ENCODE measurements around the gene TRIM7.
A peak's percentile ranks its signal among the peaks of the same experiment; 100 is the strongest.

TRIM7 gene

GRCh38 chr5:181171782-181172181 is 33.2 kb downstream of the TRIM7 start:
- no peak for DNase-seq (ENCODE audit: low read depth)

DNA sequence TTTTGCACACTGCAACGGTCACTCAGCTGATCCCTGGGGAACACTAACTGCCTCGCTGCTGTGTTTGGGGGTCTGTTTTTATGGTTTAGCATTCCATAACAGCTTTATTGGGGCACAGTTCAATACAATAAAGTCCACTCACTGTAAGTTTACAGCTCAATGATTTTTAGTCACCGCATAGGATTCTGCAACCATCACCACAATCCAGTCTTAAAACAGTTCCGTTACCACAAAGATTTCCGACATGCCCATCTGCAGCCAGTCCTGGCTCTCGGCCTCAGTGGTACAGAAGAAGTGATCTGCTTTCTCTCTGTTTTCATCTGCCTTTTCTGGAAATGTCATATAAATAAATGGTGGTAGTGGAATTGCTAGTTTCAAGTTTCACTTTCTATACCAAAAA is 34.0 kb downstream of the TRIM7 start:
- no peak for DNase-seq (ENCODE audit: low read depth)

DNA sequence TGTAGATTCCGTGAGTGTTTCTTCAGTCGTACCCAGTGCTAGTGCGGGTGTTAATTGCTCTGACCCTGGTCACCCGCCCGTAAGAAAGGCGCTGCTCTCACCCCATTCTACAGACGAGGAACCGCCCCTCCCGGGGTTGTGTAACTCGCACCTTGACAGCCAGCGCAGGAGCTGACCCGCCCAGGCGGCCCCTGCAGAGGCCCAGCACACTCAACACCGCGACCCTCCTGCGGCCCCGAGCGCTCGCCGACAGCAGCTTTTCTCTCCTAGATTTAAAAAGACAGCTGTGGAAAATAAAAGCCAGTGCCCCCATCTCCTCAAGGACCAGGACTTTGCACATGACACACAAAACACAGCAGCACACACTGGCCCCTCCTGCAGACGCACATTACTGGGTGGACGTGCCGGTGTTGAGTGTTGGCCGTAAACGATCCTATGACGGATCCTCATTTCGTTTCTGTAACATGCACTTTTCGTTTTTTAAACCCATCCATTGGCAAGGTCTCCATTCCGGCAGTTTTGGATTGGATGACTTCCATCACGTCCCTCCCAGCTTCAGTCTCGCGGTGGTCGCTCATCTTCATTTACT is 34.7 kb downstream of the TRIM7 start:
- no peak for DNase-seq (ENCODE audit: low read depth)

- peak; percentile 28 for DNase-seq (ENCODE audit: low read depth)
Measured at GRCh38 chr5:181169459-181170236, 35.3 kb downstream of the TRIM7 start.

- DNase-seq (ENCODE audit: low read depth): no peak
Measured at GRCh38 chr5:181168595-181169118, 36.3 kb downstream of the TRIM7 start.

GRCh38 chr5:181167814-181168488 is 37.0 kb downstream of the TRIM7 start:
- DNase-seq (ENCODE audit: low read depth): no peak

DNA sequence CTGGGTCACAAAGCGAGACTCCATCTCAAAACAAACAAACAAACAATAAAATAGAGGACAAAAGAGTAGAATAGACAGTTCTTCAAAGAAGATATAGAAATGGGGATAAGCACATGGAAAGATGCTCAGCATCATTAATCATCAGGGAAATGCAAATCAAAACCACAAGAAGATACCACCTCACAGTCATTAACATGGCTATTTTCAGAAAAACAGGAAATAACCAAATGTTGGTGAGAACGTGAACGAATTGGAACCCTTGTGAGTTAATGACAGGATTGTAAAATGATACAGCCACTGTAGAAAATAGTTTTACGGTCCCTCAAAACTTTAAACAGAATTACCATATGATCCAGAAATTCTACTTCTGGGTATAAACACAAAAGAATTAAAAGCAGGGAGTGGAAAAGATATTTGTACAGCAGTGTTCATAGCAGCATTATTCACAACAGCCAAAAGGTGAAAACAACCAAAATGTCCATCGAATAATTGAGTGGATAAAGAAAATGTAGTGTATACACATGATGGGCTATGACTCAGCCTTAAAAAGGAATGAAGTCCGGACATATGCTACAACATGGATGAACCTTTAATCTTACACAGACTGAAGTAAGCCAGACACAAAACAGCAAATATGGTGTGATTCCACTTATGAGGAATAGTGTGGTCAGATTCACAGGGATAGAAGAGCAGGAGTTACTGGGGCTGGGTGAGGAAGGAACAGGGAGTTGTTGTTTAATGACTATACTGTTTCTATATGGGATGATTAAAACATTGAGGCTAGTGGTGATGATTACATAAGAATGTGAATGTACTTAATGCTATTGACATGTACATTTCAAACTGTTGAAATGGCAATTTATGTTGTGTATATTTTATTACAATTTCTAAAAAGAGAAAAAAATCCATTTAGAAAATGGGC is 37.9 kb downstream of the TRIM7 start:
- DNase-seq (ENCODE audit: low read depth): no peak

GRCh38 chr5:181164076-181164952 is 40.7 kb downstream of the TRIM7 start:
- DNase-seq (ENCODE audit: low read depth): no peak

DNA sequence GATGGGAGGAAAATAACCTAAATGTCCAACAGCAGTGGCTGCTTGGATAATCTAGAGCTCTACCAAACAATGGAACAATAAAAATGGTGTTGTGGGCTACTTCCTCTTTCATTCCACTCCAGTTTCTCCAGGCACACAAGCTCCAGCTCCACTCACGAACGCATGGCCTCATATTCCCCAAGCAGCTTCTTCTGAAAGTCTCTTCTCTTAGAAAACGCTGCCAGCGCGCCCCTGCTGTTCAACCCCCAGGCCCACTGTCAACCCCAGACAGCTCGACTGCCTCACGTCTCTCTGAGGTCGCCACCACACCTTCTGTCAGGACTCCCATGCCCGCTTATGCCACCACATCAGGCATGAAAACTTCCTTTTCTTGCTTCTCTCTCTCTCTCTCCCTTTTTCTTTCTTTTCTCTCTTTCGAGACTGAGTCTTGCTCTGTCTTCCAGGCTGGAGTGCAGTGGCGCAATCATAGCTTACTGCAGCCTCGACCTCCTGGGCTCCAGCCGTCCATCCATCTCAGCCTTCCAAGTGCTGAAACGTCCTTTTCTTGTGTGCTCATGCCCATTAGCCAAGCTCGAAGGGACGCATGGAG is 41.4 kb downstream of the TRIM7 start:
- DNase-seq (ENCODE audit: low read depth): no peak

DNA sequence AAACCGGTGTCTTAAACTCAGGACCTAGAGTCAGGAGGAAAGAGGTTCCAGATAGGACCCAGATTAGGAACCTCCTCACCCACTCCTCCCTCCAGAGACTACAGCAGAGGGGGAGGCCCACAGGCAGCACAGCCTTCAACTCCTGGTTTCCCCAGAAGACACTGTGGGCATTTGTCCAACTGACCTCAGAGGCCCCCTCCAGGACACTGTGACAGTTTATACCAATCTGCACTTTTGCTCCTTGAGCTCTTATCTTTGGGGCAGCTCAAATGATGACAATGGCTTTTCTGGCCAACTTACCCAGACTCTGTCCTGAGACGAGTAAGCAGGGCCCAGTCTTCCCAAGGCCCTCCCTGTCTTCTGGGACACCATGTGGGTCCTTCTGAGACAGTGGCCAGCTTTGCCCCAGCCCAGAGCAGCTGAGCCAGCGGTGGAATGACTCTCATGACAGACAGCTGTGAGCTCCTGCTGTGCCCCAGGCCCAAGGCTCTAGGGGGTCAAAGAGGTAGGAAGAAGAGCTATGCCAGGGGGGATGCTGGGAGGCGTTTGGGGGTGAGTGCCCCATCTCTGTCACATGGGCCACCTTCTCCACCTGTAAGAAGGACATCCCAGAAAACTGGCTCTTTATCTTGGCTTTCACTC is 43.3 kb downstream of the TRIM7 start:
- DNase-seq (ENCODE audit: low read depth): no peak

GRCh38 chr5:181160755-181161533 is 44.1 kb downstream of the TRIM7 start:
- peak; percentile 23 for DNase-seq (ENCODE audit: low read depth)

- peak; percentile 51 for DNase-seq (ENCODE audit: low read depth)
Measured at GRCh38 chr5:181160152-181160754, 44.7 kb downstream of the TRIM7 start.

DNA sequence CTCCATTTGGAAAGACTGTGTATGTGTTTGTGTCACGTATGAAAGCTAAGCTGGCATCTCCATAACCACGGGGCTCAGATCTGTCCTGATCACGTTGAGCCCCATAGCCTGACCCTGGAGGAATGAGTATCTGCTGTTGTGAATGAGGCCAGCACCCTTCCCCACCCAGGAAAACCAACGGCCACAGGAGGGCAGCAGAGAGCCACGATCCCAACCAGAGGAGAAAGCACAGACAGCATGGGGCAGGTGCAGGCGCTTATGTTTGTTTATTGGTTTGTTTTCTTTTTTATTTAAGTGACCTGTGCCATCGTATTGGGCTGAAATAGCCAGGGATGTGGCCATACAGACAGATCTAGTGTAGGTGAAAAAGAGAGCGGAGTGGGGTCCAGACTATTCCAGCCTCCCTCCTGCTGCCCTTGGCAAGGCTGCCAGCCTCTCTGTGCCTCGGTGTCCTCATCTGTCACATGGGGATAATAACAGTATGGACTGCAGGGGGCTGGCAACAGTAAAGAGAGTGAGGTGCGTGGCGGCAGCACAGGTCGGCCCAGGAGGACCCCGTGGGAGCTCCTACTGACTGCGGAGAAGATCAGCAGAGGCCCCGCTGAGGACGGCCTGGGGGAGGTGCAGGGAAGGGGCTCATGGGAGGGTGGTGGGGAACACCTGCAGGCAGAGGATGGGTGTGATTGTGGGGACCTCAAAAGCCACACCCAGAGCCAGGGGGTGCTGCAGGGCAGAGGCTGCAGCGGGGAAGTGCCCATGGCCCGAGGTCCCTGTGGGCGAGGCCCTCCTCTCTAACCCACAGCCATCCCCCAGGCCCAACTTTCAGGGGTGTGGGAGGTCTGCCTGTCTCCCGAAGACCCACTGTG is 45.5 kb downstream of the TRIM7 start:
- peak; percentile 78 for DNase-seq (ENCODE audit: low read depth)

- DNase-seq (ENCODE audit: low read depth): no peak
Measured at GRCh38 chr5:181158869-181159268, 46.1 kb downstream of the TRIM7 start.

- DNase-seq (ENCODE audit: low read depth): no peak
Measured at GRCh38 chr5:181156758-181157157, 48.2 kb downstream of the TRIM7 start.

DNA sequence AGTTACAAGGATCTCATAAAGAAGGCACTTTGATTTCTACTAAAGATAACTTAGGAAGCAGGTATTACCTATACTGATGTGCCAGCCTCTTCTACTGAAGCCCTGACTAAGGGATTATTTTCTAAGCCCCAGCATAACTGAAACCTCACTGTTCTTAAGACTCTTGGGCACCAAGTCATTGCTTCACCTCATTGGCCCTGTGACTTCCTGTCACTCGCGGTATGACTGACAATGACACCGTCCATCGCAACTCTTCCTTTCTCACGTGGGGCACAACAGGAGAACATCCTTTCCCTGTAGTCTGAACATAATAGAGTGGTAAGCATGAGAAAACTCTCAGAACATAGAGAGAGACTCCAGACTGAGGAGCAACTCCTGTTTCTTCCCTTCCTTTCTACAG is 51.2 kb downstream of the TRIM7 start:
- no peak for DNase-seq (ENCODE audit: low read depth)

- DNase-seq (ENCODE audit: low read depth): no peak
Measured at GRCh38 chr5:181152406-181152805, 52.6 kb downstream of the TRIM7 start.

GRCh38 chr5:181151146-181151545 is 53.9 kb downstream of the TRIM7 start:
- no peak for DNase-seq (ENCODE audit: low read depth)

Measured in activated T-helper 1 cell treated with Interleukin-2 at 50 U/mL for 16 hours (primary cell).